SKM-1 treated with dmso at 0.1 percent for 144 hours (cell line): ENCODE results near the gene WDR20.

ENCODE experiments used
- DNase-seq: peaks from one replicate; lab custom pipeline; 2025; ENCODE audit not compliant: unreplicated experiment; lab: John Stamatoyannopoulos, UW

The WDR20 gene

DNA sequence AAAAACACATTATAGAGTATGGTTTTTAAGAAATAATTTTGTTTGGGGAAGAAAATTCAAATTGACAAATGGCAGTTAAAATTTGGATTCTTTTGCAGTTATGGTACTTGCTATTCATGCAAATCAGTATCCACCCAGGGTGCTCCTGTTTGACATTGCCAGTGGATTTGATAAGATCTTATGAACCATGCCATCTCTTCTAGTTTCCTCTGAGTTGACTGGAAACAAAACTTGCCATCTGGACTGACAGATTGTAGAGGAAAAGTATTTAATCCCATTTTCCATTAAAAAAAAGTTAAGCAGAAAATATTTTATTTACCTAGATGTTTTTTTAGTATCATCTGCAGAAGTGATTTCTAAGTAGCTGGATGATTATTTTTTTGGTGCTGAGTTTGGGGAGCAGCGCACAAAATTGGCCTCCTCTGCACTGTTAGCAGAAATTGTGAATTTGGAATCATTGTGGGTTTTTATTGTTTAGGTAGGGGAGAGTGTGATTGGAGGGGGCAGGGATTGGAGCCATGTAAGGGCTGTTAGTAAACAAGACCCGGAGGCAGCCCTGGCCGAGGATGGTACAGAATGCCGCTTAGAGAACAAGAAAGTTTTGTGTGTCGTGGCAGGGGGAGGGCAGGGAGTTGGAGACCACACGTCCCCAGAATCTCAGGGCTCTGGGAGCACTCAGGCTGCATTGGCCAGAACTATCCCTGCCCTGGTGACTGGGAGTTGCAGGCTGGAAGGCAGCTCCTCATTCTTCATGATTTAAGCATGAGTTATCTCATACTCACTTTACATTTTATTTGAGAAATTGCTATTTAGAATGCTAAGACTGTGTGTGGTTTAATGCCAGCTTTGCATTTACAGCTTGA is 56.6 kb downstream of the WDR20 start:
- no peak for DNase-seq

DNA sequence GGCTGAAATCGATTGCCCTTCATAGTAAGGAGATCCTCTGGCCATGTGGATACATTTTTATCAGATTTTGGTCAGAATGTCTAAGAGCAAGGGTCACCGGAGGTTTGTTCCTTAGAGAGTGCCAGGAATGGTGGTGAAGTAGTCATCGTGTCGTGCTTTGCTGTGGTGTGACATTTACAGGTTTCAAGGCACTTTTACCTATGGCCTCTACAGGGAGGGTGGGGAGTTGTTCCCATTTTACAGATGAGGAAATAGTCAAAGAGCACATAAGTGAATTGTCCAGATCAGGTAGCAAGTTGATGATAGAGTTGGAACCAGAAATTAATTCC is 57.2 kb downstream of the WDR20 start:
- no peak for DNase-seq

DNA sequence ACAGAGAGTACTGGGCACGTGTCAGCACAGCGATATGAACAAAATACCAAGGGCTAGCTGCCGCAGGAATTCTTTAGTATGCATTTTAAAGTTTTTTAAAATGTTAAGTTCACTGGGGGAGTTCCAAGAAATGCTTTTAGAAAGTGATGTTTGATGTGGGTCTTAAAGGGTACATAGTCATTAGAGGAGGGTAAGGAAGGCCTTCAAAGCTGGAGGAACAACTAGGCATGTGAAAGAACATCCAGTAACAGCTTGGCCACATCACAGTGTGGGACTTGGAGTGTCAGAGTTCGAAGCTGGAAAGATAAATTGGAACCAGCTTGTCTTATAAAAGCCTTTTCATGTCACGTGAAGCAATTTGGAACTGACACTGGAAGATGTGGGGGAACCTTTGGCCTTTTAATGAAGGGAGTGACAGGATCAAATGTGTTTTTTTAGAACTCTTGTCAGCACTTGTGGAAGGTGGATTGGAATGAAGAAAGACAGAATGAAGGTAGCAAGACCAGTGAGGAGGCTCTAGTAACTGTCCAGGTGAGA is 57.7 kb downstream of the WDR20 start:
- no peak for DNase-seq

DNA sequence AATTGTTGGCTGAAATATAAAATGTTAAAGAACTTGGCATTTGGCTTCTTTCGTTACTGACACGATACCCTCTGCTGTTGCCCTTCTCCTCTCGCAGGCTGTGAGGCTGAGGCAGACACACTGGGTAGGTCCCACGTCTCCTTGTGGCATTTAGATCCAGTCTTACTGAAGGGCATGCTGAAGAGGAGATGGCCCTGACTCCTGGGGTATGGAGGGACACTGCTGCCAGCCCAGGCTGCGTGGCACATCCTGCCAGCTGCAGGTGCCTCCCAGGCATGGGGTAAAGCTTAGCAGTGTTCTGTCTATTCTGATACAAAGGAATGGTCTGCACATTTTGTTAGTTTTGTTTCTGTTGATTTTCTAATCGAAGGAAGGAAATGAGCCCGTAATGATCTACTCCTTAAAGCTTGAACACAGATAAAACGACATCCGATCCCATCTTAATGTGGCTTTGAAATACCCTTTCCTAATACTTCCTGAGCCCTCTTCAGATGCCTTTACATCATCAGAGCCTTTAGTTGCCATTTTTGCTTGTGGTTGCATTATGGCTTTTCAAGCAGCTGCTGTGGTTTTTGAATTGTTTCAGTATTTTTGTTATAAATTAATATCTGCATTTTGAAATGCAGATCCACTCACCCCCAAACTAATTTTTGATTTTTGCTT is 61.1 kb downstream of the WDR20 start:
- DNase-seq = no peak

DNA sequence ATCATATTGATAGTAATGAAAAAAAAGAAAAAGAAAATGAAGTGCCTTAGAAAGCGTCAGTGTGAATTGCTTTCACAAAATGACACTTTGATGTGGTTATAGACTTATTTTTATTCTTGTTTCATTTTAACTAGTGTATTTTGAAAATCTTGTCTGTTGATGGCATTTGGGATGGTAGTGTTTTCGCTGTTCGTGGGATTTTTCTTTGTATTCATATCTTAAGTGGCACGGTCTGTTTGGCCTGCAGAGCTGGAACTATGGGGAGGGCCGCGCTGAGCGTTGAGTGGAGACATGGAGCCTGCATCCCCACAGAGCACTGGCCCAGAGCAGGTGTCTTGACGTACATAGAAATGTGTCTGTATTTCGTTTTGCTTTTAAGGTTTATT is 61.6 kb downstream of the WDR20 start:
- no peak for DNase-seq

DNA sequence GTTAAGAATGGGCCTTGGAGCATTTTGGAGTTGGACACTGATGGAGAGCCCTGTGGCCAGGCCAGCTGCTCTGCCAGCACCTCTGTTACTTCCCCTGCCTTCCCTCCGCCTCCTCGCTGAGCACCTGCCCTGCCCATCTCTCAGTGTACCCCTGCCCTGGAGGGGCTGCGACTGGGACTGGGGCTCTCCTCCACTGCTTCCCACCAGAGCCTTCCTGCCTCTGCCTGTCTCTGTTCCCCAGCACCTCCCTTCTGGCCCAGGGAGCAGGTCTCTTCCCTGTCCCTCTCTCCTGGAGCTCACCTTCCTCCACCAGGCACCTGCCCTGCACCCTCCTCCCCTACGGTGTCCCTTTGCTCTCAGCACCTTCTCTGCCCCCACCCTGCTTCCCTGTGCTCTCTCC is 62.1 kb downstream of the WDR20 start:
- DNase-seq = no peak

DNA sequence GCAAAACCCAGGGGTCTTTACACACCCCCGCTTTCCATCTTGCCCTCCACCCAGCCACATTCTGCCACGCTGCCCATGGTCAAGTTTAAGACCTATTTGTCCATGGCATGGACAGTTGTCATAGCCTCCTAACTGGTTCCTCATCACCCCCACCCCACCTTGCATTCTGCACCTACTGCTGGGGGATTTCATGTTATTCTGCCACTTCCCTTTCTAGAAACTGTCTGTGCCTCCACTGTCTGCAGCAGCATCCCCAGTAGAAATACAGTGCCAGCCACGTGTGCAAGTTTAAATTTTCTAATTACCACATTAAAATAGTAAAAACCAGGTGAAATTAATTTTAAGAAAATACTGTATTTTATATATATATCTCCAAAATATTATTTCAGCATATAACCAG is 63.2 kb downstream of the WDR20 start:
- DNase-seq = no peak

DNA sequence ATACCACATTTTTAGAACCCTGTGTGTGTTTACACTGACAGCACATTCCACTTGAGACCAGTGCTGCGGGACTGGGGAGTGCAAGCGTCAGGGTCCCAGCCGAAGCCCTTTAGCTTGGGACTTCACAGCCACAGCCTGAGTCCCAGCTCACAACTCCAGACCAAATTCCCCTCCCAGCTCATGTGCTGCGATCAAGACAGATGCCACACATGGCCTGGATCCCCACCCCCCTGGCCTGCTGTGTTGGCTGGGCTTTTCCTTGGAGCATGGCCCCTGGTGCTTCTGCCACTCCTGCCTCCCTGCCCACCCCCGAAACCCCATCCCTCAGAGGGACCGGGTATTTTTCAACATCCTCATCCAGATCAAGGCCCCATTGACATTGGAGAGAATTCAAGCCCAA is 63.7 kb downstream of the WDR20 start:
- no peak for DNase-seq

DNA sequence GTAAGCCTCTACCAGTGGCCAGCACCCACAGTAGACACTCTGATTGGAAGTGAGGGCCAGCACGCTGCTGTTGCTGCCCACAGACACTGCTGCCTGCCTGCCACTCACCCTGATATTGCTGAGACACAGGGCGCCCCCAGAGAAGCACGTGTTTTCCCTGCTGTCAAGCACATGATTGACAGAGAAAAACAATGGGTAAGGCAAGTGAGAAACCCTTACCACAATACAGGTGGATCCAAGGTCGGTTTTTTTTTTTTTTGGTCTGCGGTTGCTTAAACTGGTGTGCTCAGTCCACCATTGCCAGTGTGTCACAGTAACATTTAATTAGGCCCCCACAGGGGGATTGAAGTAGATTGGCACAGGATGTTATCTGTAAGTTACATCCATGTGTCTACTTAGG is 65.9 kb downstream of the WDR20 start:
- DNase-seq = no peak

DNA sequence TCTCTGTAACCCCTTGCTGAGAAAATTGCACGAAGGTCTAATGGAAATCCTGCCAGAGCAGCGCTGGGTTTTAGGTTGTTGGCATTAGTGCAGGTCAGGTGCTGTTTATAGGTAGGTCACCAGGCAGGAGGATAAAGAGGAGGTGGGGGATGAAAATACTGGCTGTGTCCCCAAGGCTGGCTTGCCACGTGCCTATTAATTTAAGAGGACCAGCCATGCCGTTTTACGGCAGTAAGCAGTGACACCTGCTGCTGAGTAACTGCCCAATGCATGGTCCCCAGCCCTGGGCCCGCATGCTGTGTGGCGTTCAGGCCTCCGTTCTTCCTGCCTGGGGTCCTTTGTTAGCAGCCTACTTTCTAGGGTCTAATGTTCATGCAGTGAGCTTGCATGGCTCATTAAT is 67.2 kb downstream of the WDR20 start:
- no peak for DNase-seq

DNA sequence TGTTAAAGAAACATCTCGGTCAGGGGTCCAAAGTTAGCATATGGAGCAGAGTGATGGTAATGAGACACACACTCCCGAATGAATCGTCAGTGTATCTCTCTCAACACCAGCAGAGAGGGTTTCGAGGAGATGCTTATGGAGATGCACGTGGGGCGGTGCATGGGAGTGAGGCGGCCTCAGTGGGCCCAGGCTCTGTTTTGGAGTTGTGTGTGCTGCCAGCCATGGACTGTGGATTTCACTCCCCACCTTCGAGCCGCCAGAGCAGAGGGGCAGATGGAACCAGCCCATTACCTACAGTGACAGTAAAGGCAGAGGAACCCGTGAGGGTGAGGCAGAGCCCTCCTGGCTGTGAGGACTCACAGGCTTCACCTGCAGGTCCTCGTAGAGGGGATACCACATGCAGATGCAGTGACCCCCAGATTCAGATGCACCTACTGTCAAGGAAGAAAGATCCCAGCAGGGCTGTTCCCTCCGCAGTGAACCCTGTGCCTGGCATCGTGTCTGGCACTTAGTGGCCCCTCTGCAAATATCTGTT is 68.2 kb downstream of the WDR20 start:
- no peak for DNase-seq

DNA sequence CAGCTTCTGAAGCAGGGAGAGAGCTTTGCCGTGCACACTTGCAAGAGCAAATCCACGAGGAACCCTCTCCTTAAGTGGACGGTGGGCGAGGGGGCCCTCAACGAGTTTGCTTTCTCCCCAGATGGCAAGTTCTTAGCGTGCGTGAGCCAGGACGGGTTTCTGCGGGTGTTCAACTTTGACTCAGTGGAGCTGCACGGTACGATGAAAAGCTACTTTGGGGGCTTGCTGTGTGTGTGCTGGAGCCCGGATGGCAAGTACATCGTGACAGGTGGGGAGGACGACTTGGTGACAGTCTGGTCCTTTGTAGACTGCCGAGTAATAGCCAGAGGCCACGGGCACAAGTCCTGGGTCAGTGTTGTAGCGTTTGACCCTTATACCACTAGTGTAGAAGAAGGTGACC is 69.0 kb downstream of the WDR20 start:
- no peak for DNase-seq

DNA sequence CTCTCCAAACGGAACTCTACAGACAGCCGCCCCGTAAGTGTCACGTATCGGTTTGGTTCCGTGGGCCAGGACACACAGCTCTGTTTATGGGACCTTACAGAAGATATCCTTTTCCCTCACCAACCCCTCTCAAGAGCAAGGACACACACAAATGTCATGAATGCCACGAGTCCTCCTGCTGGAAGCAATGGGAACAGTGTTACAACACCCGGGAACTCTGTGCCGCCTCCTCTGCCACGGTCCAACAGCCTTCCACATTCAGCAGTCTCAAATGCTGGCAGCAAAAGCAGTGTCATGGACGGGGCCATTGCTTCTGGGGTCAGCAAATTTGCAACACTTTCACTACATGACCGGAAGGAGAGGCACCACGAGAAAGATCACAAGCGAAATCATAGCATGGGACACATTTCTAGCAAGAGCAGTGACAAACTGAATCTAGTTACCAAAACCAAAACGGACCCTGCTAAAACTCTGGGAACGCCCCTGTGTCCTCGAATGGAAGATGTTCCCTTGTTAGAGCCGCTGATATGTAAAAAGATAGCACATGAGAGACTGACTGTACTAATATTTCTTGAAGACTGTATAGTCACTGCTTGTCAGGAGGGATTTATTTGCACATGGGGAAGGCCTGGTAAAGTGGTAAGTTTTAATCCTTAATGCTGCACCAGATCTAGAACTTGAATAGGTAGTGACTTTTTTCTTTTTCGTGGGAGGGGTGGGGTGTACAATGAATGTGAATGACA is 69.7 kb downstream of the WDR20 start:
- DNase-seq = no peak

DNA sequence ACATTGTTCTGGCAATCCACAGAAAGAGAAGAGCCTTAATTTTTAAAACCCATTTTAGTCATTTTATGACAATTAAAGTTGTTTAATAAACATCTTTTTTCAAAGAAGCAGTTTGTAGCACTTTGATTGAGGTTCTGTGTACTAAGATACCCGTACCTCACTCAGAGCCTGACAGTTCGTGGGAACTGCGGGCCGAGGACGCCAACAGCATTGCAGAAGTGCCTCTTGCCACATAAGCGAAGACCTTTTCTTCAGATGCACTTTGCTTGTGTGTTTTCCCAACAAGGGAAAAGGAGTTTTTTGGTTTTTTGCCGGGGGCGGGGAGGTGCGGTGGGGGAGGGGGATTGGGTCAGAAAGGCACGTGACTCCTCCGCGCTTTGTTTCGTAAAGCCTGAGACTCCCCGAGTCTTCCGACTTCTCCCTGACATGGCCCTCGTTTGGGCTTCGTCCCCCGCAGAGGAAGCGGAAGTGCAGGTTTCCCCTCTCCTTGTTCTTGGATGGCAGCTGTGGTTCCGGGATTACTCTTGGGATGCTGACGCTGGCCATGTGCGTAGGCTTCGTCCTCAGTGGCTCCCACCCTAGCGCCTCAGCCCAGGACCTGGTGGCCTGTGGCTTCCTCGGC is 70.8 kb downstream of the WDR20 start:
- no peak for DNase-seq

DNA sequence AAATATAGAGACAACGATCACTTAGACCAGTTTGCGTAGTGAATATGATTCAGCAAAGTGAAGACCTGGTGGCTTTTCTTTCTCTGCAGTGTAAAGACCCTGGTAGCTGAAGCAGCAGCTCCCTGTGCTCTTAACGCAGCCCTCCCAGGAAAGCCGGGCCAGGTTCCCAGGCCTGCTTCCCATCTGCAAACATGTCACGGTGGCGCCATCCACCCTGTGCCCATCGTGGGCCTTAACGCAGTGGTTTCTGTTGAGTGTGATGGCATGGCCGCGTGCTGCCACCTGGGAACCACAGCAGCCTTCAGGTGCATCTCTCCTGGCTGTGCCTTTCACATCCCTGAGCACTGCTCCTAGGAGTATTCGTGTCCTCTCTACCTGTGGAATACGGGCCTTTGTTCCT is 71.5 kb downstream of the WDR20 start:
- DNase-seq = no peak

DNA sequence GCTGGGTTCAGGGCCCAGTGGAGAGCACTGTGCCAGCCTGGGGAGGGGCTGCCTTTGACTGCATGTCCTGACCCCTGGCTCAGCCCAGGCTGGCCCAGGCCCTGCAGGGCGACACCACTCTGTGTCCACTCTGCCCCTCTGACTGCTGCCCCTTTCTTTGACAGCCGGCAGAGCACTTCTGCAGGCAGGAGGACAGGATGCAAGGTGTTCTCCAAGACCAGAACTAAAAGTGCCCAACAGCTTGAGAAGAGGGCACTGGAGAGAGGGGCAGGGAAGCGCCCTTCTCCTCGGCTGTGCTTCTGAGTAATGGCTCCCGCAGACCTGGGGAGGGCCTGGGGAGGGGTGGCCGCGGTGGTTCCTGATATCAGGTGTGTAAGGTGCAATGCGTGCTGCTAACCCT is 72.7 kb downstream of the WDR20 start:
- no peak for DNase-seq

DNA sequence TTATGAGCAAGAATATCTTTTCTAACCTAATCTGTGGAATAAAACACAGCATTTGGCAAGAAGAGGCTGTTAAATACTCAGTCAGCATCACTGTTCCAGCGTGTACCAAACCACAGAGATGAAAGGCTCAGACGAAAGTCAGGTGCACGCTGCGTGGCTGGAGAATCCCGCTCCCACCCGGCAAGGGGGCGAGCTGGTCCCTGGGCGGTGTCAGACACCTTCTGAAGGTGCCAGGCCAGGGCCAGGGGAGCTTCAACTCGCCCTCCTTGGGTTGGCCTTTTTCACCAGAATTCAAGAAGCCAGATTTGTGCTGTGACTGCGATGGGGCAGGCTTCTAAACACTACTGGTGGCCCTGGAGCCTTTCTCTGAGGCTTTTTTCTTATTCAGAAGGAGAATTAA is 73.1 kb downstream of the WDR20 start:
- DNase-seq = no peak

DNA sequence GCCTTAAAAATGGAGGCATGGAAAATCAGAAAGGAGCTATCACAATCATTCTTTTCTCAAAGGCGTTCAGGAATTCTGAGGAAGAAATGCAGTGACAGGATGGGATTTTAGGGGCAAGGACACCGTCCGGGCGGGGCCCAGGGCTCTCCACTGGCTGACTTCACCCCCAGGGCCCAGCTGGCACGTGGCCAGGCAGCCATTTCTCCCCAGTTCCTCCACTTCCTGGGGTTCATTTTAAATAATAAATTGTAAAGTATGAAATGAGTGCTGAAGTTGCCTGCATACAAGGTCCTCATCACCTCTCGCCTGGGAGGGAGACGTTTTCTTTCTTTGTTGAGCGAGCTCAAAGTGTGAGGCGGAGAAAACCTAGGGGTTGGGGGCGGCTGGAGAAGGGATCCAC is 73.8 kb downstream of the WDR20 start:
- DNase-seq = no peak

DNA sequence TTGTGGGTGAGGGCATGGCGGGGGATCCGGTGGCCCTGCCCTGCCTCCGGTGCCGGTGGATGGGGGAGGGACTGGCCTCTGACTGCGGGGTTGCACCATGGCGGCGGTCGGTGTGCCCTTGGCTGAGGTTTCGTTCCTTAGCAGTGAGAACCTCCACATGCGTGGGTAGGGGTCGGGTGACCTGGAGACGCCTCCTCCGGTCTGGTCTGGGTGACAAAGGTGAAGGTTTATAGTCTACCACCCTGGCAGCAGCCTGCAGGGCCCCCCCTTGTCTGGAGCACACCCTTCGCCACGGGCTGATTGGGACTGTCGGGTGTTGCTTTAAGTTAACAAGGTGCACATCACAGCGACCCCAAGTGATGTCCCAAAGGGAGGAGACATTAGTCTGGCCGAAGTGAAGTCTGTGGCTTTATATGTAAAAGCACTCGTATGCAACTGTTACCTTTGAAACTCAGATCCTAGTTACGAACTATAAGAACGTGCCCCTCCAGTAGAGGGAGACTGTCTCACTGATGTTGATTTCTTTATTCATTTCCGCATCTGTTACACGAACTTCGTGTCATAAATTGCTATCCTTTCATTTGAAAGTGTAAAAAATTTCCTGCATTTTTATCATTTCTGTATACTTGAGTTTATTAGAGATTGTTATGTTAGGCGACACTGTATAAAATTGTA is 74.4 kb downstream of the WDR20 start:
- no peak for DNase-seq

DNA sequence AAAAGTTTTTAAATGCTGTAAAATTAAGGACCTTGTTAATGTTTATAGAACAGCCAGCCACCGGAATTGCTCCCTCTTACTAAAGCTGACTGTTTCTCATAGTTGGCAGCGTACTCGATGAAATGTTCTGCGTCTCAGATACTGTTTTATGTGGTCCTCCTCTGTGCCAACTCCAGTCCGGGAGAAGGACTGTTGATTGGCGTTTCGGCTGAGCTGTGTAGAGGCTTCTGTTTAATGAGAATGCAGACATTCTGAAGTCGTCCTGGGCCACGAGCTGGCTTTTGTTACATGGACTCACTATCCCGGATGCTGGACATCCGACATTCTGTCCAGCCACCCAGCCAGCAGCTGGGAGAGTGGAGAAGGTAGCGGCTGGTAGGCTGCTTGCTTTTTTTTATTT is 75.4 kb downstream of the WDR20 start:
- DNase-seq = no peak
